Prostate gland (tissue), 2 donors: ENCODE data around the gene ZFYVE9.

Source experiments
- POLR2A ChIP-seq: fragments of 450-650 bp; IDR thresholded peaks from one replicate; pipeline ENCODE4 v1.6.1; 2016; ENCODE audit warnings: antibody characterized with exemption, mild to moderate bottlenecking
- TF ChIP-seq, protein P1 (sequence below), 4 experiments: fragments of 200-600 bp in 2 of 4; fragments of 450-650 bp in 2 of 4; sonication (generic) in 2 of 4; IDR thresholded peaks; 1 replicate in 3 of 4; 2 replicates in 1 of 4; pipeline ENCODE4 v1.5.1; 2016 to 2019; ENCODE audit warnings: antibody characterized with exemption in 4 of 4, mild to moderate bottlenecking in 2 of 4, moderate library complexity in 2 of 4

DNA sequence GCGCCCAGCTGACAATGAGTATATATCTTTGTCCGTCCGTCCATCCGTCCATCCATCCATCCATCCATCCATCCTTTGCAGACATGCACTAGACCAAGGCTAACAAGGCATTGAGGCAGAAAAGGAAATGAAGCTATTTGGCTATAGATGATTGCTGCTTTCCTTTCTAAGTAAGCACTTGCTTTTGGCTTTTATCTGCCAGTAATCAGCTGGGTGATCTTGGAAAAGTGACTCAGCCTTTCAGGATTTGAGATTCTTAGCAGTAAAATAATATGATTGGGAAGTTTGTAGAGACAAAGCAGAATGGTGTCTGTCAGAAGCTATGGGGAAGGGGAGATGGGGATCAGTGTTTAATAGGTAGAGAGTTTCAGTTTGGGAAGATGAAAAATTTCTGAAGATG is 22.7 kb downstream of the ZFYVE9 start:
- no peak for TF ChIP-seq POLR2A
- TF ChIP-seq, protein P1, sequence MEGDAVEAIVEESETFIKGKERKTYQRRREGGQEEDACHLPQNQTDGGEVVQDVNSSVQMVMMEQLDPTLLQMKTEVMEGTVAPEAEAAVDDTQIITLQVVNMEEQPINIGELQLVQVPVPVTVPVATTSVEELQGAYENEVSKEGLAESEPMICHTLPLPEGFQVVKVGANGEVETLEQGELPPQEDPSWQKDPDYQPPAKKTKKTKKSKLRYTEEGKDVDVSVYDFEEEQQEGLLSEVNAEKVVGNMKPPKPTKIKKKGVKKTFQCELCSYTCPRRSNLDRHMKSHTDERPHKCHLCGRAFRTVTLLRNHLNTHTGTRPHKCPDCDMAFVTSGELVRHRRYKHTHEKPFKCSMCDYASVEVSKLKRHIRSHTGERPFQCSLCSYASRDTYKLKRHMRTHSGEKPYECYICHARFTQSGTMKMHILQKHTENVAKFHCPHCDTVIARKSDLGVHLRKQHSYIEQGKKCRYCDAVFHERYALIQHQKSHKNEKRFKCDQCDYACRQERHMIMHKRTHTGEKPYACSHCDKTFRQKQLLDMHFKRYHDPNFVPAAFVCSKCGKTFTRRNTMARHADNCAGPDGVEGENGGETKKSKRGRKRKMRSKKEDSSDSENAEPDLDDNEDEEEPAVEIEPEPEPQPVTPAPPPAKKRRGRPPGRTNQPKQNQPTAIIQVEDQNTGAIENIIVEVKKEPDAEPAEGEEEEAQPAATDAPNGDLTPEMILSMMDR (IDR thresholded peaks at IDR 0.05) = no peak
